NT2/D1 (cell line): ENCODE measurements around the gene SYP.
"Not testable (repeated sequence)": the region's sequence is repeated elsewhere in the genome, so short reads cannot be mapped to it uniquely, and the experiment has no call there.

ENCODE experiments used
- YY1 ChIP-seq: IDR thresholded peaks from 2 replicates; pipeline ENCODE4 v1.6.1; 2011; ENCODE audit not compliant: insufficient read length, insufficient read depth
- ZNF274 ChIP-seq: IDR thresholded peaks from 2 replicates; pipeline ENCODE4 v1.6.1; 2011; ENCODE audit warnings: mild to moderate bottlenecking, low read depth, low read length

GRCh38 chrX:49143154-49143553 is 56.8 kb downstream of the SYP start:
- TF ChIP-seq ZNF274, YY1: not testable (repeated sequence)
